ENCODE results near the gene HIGD1A.

Gene HIGD1A

GRCh38 chr3:42739401-42740158 lies 64.7 kb downstream of the HIGD1A start:
- peak in 44 of 51 donors; percentile 24 to 92 (median 75) for DNase-seq

GRCh38 chr3:42736531-42736930 lies 67.8 kb downstream of the HIGD1A start:
- DNase-seq, result no peak

- no peak for DNase-seq
Observed at GRCh38 chr3:42736081-42736480, 68.2 kb downstream of the HIGD1A start.

GRCh38 chr3:42735615-42736014 lies 68.7 kb downstream of the HIGD1A start:
- DNase-seq, result no peak

GRCh38 chr3:42735019-42735418 lies 69.3 kb downstream of the HIGD1A start:
- DNase-seq, result no peak

- DNase-seq, result peak in 3 of 51 donors; percentile 36 to 61 (median 54)
Observed at GRCh38 chr3:42734263-42734860, 69.9 kb downstream of the HIGD1A start.

- DNase-seq, result peak in 40 of 51 donors; percentile 48 to 94 (median 70)
Observed at GRCh38 chr3:42733501-42734262, 70.6 kb downstream of the HIGD1A start.
